CD4-positive, alpha-beta T cell treated with Interleukin-4 for 1 hour (primary cell): ENCODE data around the gene TFE3.

Experiments
- DNase-seq, 2 donors: peaks; one replicate each; pipeline ENCODE4 v3.0.0-alpha.2; 2020 to 2022

TFE3 gene

GRCh38 chrX:49043220-49043986, at the start of gene TFE3:
Gene TFE3, minus strand, starts transcription at chrX:49043357. Its CDS starts 131 bp downstream, at chrX:49043226.
- DNase-seq = peak; percentile 98 to 99

GRCh38 chrX:49089553-49089952, 46.4 kb upstream of the TFE3 start:
- DNase-seq = no peak

- no peak for DNase-seq
Observed at GRCh38 chrX:49082271-49082871, 39.2 kb upstream of the TFE3 start.

- peak; percentile 79 to 80 for DNase-seq
Observed at GRCh38 chrX:49079489-49080428, 36.6 kb upstream of the TFE3 start, which contains the start of gene WDR45. Gene WDR45, minus strand, starts transcription at chrX:49079887. Its CDS starts 1,792 bp downstream, at chrX:49078095.

GRCh38 chrX:49077941-49078340, 34.8 kb upstream of the TFE3 start:
- DNase-seq = no peak

GRCh38 chrX:49075347-49075746, 32.2 kb upstream of the TFE3 start:
- DNase-seq = no peak

- DNase-seq = peak; percentile 93
Observed at GRCh38 chrX:49073601-49074575, 30.7 kb upstream of the TFE3 start, which contains the start of gene PRAF2. Gene PRAF2, minus strand, starts transcription at chrX:49074002. Its CDS starts 15 bp downstream, at chrX:49073987.

GRCh38 chrX:49072712-49073095, 29.5 kb upstream of the TFE3 start:
- no peak for DNase-seq

- DNase-seq = no peak
Observed at GRCh38 chrX:49071877-49072711, 28.9 kb upstream of the TFE3 start.

GRCh38 chrX:49070988-49071387, 27.8 kb upstream of the TFE3 start:
- no peak for DNase-seq

- no peak for DNase-seq
Observed at GRCh38 chrX:49069038-49069437, 25.9 kb upstream of the TFE3 start.

- DNase-seq = no peak
Observed at GRCh38 chrX:49067285-49068120, 24.3 kb upstream of the TFE3 start.

GRCh38 chrX:49066690-49067089, 23.5 kb upstream of the TFE3 start:
- no peak for DNase-seq

- no peak for DNase-seq
Observed at GRCh38 chrX:49066278-49066677, 23.1 kb upstream of the TFE3 start.

- DNase-seq = no peak
Observed at GRCh38 chrX:49064735-49065134, 21.6 kb upstream of the TFE3 start.

- no peak for DNase-seq
Observed at GRCh38 chrX:49064303-49064702, 21.1 kb upstream of the TFE3 start.

GRCh38 chrX:49063715-49064114, 20.6 kb upstream of the TFE3 start:
- no peak for DNase-seq

GRCh38 chrX:49061916-49062315, 18.8 kb upstream of the TFE3 start:
- DNase-seq = no peak

- DNase-seq = no peak
Observed at GRCh38 chrX:49061490-49061889, 18.3 kb upstream of the TFE3 start.

GRCh38 chrX:49060914-49061313, 17.8 kb upstream of the TFE3 start:
- DNase-seq = no peak
